HG03060 (cell line): ENCODE measurements around the gene ACOT11.

ENCODE experiments used
- ATAC-seq: cut with Tn5 transposase; IDR thresholded peaks from one replicate; pipeline ENCODE4 v1.9.1; 2021; ENCODE audit warnings: low read depth, moderate number of reproducible peaks; ENCODE audit not compliant: unreplicated experiment

ACOT11 gene

DNA sequence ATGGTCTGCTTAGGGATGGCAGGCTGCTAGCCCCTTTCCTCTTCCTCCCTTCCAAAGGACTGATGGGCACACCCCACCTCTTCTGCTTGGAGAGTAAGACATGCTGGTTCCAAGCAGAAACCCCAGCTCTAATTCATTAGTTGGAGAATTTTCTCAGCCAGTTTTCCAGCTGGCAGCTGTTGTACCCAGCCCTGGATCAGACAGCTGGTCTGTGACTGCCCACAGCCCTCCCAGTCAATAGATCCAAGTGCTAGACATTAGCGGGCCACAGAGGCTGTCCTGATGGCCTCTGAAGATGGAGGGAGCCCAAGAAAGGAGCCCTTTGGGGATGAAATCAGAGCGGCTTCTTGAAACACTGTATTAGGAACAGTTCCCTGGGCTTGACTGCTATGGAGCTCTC, 35.8 kb downstream of the ACOT11 start:
- ATAC-seq: no peak

DNA sequence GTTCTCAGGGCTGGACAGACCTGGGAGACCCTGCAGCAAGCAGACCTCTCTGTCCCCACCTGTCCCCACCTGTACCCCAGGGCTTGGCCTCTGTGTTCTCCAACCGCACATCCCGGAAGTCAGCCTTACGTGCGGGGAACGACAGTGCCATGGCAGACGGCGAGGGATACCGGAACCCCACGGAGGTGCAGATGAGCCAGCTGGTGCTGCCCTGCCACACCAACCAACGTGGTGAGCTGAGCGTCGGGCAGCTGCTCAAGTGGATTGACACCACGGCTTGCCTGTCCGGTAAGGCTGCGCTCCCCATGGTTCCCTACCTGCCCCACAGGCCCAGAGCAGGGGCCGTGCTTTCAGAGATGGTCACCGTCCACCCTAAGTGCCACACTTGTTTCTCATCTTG, 36.5 kb downstream of the ACOT11 start:
- ATAC-seq: no peak

DNA sequence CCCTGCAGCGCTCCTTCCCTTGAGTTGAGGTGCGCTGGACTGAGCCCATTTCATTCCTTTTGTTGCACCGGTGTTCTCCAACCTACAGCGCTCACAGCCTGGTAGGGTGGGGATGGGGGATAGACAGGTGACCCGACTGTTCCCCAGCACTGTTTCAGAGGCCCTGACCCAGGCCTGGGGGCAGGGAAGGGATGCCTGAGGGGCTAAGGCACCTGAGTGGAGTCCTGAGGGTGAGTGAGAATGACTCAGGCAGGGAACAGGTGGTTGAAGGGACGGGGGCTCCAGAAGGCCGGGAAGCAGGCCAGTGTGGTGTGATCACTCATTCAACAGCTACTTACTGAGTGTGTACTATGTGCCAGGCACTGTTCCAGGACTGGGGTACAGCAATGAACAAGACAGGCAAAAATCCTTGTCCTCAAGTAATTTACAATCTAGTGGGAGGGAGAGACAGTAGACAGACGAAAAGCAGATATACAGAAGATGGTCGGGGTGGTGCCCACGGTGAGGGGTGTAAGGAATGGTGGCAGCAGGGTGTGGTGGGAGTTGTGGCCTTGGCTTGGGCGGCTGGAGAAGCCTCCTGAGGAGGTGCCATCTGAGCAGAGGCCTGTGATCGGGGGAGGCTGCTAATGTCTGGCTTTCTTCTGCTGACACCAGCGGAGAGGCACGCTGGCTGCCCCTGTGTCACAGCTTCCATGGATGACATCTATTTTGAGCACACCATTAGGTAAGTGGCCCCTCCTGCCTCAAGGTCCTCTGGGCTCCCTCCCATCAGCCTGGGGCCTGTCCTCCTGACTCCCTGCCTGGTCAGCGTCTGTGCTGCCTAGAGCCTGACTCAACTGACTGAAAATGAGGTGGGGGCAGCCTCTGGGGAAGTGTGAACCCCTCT, 37.4 kb downstream of the ACOT11 start:
- no peak for ATAC-seq

DNA sequence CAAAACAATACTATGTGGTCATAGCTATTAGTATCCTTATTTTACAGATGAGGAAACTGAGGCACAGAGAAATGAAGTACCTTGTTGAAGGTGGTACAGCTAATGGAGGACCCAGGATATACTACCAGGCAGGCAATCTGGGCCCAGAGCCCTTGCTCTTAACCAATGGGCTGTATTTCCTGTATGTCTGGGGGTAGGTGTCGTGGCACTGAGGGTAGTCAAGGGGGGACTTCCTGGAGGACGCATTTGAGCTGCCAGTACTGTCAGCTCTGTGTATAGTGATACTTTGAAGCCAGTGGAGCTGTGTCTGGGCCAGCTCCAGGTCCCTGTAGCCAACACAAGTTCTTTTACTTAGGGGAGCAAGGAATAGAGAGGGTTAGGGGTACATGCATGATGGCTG, 40.3 kb downstream of the ACOT11 start:
- ATAC-seq: no peak

DNA sequence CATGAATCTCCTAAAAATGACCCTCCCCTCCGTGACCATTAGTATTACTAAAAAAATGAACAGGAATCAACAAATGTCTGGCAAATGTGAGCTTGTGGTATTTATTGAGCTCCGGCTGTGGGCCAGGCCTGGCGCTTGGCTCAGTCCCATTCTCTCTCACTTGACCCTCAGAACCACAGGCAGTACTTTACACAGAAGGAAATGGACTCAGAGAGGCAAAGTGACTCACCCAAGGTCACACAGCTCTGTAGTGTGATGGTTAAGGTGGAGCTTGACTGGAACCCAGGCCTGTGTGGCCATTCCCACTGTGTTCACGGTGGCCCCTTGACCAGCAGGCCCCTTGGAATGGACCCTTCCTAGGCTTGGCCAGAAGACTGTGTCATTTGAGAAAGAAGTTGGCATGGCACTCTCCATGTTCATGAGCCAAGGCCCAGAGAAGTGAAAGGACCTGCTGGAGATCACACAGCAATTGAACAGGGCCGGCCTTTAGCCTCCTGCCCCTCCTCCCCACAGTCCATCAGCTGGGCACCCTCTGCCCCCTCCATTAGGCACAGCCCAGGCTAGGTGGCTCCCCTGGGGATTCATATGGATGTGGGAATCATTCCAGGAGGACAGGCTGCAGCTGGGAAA, 43.2 kb downstream of the ACOT11 start:
- ATAC-seq: no peak

DNA sequence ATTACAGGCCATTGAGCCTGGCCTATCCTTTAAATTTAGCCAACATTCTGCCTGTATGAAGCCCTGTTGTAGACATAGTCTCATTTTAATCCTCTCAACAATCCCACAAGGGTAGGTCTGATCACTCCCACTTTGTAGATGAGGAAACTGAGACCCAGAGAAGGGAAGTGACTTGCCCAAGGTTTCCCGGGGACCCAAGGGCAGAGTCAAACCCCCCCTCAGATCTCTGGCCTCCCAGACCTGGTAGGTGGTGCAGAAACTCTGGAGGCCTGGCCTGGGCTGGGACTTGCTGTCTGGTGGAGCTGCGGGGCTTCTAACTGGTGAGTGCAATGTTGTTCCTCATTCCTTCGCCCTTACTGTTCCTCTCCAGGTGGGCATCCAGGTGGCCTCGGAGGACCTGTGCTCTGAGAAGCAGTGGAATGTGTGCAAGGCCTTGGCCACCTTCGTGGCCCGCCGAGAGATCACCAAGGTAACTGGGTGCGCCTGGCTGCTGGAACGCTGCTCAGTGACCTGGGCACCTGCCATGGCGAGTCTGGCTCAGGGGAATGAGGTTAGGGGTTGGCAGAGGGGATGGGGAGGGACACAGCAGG, 45.6 kb downstream of the ACOT11 start:
- no peak for ATAC-seq

DNA sequence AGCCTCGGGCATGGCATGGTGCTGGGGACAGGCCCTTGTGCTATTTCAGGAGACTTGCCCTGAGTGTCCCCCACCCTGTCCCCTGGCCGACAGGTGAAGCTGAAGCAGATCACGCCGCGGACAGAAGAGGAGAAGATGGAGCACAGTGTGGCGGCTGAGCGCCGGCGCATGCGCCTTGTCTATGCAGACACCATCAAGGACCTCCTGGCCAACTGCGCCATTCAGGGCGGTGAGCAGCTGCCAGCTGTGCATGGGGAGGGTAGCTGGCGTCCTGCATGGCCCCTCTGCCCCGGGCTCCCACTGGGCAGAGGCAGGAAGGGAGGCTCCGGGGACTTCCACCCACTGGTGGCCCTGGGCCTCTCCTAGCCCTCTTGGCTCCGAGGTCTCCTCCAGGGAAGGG, 46.4 kb downstream of the ACOT11 start:
- ATAC-seq: no peak

DNA sequence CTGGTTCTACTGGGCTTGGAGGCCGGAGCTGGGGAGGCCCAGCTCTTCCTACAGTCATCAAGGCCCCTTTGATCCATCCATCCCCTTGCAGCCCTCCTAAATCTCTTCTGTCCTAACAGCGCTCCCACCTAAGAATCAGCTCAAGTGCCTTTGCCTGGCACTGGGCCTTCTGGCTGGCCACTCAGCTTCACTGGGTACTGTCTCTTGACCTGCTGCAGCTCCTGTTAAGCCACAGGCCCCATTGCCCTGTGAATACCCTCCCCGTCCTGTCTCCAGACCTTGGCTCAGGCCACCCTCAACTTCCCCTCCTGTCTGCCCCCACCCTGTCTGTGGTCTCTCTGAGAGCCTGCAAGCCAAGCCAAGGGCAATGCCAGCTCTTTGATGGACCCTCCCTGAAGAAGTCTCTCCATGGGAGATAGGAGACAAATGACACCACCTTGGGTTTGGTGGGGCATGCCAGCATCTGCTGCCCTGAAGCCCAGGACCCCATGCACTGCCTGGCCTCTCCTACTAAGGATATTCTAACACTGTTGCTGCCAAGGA, 48.0 kb downstream of the ACOT11 start:
- no peak for ATAC-seq

DNA sequence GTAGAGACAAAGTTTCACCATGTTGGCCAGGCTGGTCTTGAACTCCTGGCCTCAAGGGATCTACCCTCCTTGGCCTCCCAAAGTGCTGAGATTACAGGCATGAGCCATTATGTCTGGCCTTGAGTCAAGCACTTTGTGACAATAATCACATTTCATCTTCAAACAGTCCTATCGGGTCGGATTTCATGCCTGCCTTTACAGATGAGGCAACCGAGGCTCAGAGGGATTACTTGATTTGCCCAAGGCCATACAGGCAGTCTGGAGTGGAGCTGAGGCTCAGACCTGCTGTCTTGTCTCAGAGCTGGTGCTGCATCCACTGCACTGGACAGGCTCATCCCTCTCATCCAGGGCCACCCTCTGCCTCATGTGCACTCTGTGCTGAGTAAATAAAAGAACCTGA, 48.7 kb downstream of the ACOT11 start:
- ATAC-seq: no peak

DNA sequence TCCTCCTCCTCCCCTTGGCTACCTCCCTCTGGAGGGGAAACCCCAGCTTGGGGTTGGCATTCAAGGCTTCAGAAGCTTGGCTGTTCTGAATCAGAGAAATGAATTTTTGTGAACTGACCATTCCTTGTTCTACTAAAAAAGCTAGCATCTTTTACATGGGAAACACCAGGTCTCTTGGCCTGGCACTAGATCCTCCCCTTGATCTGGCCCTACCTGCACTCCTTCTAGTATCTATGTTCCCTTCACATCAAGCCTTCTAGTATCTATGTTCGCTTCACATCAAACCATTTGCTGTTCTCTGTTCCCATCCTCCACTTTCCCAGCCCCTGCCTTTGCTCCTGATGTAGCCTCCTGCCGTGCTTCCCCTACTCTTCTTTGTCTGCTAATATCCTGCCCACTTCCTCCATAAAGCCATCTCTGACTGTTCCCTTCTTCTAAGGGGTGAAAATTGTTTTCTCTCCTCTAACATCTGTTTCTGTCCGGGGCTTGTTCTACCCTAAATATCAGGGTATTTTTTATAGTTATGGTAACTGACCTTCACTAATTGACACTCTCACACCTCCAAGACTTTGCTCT, 49.5 kb downstream of the ACOT11 start:
- no peak for ATAC-seq

DNA sequence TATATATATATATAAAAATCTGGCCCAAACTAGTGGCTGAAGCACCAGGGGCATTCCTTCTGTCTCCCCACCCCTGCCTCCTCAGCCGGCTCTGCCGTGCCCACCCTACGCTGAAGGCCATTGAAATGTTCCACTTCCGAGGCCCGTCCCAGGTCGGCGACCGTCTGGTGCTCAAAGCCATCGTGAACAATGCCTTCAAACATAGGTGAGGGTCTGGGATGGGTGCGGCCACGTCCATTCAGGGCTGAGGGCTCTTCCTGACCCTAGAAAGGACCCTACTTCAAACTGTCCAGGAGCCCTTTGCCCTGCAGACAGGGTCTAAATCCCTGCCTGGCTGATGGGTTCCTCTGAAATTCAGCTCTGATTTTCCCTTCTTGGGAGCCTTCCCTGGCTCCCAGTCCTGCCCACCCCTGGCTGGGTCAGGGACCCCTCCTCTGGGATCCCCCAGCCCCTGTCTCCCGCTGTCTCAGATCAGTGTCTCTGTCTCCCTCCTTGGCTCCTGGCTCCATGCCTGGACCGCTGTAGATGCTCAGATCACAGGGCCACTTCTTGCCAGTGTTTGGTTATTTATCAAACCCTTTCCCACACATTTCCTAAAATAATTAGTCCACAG, 51.3 kb downstream of the ACOT11 start:
- no peak for ATAC-seq

DNA sequence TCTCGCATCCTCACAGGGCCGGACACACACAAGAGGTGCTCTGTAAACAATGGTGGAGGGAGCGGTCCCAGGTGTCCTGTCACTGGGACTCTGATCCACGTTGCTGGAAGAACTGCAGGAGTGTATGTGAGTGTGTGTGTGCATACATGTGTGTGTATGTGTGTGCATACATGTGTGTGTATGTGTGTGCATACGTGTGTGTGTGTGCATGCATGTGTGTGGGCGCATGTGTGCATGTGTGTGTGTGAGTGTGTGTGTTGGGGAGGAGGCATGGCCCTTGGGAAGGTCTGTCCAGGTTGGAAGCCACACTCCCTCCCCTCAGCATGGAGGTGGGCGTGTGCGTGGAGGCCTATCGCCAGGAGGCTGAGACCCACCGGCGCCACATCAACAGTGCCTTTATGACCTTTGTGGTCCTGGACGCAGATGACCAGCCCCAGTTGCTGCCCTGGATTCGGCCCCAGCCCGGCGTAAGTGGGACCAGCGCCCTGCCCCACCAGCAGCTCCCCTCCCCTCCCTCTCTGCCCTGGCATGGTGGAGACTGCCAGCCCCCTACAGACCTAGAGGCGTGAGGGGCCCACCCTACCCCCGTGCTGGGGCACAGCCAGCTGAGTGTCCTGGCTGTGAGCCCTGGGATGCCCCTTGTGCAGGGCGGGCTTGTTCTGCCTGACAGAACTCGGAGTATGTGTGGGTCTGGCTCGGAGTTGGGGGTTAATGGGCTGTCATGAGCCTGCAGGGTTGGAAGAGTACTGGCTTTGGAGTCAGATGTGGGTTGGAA, 53.1 kb downstream of the ACOT11 start:
- no peak for ATAC-seq

DNA sequence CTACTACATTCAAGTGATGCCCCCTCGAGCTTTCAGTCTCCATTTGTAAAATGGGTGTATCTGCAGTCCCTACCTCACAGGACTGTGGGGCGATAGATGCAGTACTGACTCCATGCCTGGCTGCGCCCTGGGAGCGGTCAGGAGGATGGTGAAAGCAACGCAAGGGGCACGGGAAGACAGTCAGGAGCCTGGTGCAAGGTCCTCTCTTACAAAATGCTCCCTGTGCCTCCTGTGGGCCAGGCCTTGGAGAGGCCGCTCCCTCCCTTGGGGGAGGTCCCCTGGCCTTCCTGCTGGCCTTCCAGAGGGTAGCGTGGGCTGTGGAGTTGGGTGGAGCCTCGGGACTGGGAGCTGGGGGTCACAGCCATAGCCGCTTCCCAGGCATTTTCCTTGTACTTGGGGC, 53.7 kb downstream of the ACOT11 start:
- no peak for ATAC-seq

DNA sequence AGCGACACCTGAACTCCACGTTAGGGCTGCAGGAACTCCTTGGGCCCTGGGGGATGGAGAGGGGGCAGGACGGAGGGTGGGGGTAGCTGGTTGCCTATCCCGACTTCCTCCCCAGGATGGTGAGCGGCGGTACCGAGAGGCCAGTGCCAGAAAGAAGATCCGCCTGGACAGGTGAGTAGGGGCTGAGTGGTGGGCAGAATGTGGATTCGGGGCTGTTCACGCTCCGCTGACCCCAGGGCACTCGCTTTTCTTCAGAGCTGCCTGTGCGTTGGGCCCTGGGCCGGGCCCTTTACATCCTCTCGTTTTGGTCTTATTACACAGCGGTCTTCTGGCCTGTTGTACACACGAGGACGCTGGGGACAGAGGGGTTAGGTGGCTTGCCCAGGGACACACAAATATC, 54.5 kb downstream of the ACOT11 start:
- no peak for ATAC-seq

DNA sequence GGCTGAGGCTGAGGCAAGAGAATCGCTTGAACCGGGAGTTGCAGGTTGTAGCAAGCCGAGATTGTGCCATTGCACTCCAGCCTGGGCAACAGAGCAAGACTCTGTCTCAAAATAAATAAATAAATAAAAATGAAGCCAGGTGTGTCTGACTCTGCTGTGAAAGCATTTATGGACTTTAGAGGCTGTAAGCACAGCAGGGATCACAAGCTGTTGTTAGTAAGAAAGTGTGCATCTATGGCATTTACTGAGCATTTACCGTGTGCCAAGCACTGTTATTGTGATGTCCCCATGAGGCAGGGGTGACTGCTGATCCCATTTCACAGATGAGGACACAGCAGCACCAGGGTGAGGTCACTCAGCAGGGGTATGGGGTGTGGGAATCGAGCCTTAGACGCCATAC, 55.2 kb downstream of the ACOT11 start:
- ATAC-seq: no peak

DNA sequence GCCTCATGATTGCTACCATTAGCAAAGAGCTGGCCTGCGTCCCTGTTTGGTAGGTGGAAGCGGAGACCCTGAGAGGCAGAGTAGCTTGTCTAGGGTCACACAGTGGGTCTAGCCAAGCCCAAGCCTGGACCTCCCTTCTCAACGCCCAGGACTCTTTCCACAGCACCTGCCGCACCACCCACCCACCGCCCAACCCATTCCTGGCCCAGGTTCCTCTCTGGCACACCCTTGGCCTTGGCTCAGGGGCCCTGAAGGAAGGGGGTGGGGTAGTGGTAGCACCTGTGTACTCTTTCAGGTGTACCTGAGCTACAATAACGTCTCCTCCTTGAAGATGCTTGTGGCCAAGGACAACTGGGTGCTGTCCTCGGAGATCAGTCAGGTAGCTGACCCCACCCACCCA, 56.0 kb downstream of the ACOT11 start:
- no peak for ATAC-seq

DNA sequence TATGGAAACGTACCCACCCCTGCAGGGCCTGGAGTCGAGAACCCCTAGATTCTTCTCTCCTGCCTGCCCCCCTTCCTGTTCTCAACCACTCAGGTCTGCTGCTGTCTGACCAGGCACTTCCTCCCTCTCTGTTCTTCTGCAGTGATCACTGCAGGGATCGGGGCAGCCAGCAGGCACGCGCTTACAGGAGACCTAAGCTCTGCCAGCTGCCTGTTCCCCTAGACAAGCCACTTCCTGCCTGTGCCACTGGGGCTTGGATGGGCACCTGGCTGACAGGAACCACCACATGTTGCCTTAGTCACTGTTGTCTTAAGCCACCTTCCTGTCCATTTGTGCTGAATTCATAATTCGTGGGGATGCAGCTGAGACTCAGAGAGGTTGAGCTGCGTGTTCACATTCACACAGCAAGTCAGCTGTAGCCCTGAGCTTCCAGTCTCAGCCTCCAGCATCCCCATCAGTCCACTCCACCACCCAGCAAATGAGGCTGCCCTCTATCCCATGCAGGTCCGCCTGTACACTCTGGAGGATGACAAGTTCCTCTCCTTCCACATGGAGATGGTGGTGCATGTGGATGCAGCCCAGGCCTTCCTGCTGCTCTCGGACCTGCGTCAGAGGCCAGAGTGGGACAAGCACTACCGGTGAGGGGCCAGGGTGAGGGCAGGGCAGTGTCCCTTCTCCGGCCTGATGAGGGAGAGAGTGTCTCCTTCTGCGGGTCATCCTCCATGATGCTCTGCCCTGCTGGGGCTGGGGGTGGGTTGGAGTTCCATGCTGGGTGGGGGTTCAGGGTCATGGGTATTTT, 56.7 kb downstream of the ACOT11 start:
- ATAC-seq: no peak

DNA sequence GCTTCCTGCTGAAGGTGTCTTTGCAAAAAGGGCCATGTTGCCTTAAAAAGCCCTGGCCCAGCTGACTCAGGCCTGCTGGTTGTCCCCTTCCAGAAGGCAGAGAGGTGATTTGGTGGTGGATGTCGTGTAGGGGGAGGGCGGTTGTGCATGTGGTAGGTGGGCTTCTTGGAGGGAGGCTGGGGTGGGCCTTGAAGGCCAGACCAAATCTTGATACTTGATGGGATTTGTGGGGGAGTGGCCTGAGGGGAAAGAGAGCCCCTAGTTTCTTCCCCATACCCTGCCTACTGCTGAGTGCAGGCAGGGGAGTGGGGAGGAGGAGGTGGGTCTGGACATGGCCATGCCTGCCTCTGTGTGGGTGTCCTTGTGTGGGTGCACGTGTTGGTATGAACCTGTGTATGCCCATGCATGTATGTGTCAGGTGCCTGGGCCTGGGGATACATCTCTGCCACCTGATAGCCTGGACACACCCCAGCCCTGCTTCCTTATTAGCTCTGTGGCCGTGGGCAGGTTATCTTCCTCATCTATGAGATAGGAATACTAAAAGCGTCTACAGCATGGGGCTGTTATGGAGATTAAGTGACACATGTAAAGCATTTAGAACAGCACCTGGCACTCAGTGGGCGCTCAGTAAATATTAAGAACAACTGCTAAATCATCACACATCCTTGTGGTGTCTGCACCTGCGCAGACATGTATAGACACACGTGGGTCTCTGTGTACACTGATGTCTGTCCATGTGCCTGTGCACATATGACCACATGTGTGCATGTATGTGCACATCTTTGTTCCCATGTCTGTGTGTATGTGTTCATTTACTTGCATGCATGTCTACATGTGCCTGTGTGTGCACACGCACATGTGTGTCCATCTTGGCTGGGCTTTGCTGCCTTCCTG, 58.3 kb downstream of the ACOT11 start:
- no peak for ATAC-seq
